Measurements from ENCODE around the gene ZCRB1. TPM values are rescaled to one million over a fixed set of nuclear protein-coding genes. Genes with fewer than 3 reads are reported as not detected.

The ZCRB1 gene
- total and polyA plus RNA-seq, 2 experiments from 2014 or later: 18.1 to 256 TPM

DNA sequence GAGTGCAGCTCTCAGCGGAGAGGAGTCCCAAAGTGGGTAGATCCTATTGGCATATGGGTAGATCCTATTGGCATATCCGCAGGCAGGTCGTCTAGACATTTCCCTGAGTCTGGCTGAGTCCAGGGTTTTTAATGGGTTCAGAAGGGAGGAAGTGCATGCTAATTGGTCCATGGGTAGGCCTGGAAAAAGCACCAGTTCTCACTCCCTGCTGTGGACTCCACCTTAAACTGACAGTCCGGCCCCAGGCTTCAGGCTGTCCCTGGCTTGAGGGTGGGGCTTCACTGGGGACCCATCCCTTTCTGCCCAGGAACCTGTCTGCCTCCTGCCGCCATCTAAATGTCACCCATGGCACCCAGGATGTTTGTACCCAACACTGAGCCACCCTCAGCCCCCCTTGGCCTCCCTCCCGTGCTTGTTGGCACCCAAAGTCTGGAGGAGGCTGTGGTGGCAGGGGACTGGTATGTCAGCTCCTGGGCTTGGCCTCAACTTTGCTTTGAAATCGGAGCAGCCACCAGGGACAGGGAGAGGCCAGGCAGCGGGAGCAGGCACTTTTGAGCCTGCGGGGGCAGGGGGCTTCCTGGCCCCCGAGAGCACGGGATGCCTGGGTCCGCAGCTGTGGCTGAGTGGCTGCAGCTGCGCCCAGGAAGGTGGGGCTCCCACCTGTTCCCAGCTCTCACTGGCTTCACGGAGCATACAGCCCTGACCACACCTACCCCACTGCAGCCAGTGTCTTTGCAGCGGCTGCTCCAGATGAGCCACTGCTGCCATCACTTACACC is 58.3 kb downstream of the ZCRB1 start:
- H3K4me3 Mint-ChIP-seq: no peak overlapping the region
- Histone ChIP-seq H2AFZ (no peak overlapping the region), H3K9me2 (ENCODE audit: insufficient read depth) (no peaks in the 10 kb centered on the region), H3K4me3 (no peak overlapping the region), H3F3A (replicated peaks; ENCODE audit: low read depth) (no peaks in the 10 kb centered on the region), H3K4me2 (no peak overlapping the region), H3K27me3 (ENCODE audit: insufficient read depth) (no peaks in the 10 kb centered on the region), H3K27ac (ENCODE audit: low read depth) (no peak overlapping the region), H3K79me2 (replicated peaks; ENCODE audit: insufficient read depth) (no peaks in the 10 kb centered on the region), H4K20me1 (replicated peaks; ENCODE audit: insufficient read depth) (peaks cover 4% of the 10 kb centered on the region; the same call in 1 of the 2 replicates), H3K36me3 (ENCODE audit: insufficient read depth) (no peaks in the 10 kb centered on the region), H3K4me1 (ENCODE audit: insufficient read depth) (no peaks in the 10 kb centered on the region)
- TF ChIP-seq, protein P1, sequence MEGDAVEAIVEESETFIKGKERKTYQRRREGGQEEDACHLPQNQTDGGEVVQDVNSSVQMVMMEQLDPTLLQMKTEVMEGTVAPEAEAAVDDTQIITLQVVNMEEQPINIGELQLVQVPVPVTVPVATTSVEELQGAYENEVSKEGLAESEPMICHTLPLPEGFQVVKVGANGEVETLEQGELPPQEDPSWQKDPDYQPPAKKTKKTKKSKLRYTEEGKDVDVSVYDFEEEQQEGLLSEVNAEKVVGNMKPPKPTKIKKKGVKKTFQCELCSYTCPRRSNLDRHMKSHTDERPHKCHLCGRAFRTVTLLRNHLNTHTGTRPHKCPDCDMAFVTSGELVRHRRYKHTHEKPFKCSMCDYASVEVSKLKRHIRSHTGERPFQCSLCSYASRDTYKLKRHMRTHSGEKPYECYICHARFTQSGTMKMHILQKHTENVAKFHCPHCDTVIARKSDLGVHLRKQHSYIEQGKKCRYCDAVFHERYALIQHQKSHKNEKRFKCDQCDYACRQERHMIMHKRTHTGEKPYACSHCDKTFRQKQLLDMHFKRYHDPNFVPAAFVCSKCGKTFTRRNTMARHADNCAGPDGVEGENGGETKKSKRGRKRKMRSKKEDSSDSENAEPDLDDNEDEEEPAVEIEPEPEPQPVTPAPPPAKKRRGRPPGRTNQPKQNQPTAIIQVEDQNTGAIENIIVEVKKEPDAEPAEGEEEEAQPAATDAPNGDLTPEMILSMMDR (conservative IDR thresholded peaks at IDR 0.05; ENCODE audit: low read depth in 2 of 2): no peak
- TF ChIP-seq POLR2AphosphoS5 (IDR thresholded peaks at IDR 0.05; ENCODE audit: low read depth): no peak
- no peak for TF ChIP-seq ZNF114 (CRISPR knock-in tag; IDR thresholded peaks at IDR 0.05)
- TF ChIP-seq, protein P2, sequence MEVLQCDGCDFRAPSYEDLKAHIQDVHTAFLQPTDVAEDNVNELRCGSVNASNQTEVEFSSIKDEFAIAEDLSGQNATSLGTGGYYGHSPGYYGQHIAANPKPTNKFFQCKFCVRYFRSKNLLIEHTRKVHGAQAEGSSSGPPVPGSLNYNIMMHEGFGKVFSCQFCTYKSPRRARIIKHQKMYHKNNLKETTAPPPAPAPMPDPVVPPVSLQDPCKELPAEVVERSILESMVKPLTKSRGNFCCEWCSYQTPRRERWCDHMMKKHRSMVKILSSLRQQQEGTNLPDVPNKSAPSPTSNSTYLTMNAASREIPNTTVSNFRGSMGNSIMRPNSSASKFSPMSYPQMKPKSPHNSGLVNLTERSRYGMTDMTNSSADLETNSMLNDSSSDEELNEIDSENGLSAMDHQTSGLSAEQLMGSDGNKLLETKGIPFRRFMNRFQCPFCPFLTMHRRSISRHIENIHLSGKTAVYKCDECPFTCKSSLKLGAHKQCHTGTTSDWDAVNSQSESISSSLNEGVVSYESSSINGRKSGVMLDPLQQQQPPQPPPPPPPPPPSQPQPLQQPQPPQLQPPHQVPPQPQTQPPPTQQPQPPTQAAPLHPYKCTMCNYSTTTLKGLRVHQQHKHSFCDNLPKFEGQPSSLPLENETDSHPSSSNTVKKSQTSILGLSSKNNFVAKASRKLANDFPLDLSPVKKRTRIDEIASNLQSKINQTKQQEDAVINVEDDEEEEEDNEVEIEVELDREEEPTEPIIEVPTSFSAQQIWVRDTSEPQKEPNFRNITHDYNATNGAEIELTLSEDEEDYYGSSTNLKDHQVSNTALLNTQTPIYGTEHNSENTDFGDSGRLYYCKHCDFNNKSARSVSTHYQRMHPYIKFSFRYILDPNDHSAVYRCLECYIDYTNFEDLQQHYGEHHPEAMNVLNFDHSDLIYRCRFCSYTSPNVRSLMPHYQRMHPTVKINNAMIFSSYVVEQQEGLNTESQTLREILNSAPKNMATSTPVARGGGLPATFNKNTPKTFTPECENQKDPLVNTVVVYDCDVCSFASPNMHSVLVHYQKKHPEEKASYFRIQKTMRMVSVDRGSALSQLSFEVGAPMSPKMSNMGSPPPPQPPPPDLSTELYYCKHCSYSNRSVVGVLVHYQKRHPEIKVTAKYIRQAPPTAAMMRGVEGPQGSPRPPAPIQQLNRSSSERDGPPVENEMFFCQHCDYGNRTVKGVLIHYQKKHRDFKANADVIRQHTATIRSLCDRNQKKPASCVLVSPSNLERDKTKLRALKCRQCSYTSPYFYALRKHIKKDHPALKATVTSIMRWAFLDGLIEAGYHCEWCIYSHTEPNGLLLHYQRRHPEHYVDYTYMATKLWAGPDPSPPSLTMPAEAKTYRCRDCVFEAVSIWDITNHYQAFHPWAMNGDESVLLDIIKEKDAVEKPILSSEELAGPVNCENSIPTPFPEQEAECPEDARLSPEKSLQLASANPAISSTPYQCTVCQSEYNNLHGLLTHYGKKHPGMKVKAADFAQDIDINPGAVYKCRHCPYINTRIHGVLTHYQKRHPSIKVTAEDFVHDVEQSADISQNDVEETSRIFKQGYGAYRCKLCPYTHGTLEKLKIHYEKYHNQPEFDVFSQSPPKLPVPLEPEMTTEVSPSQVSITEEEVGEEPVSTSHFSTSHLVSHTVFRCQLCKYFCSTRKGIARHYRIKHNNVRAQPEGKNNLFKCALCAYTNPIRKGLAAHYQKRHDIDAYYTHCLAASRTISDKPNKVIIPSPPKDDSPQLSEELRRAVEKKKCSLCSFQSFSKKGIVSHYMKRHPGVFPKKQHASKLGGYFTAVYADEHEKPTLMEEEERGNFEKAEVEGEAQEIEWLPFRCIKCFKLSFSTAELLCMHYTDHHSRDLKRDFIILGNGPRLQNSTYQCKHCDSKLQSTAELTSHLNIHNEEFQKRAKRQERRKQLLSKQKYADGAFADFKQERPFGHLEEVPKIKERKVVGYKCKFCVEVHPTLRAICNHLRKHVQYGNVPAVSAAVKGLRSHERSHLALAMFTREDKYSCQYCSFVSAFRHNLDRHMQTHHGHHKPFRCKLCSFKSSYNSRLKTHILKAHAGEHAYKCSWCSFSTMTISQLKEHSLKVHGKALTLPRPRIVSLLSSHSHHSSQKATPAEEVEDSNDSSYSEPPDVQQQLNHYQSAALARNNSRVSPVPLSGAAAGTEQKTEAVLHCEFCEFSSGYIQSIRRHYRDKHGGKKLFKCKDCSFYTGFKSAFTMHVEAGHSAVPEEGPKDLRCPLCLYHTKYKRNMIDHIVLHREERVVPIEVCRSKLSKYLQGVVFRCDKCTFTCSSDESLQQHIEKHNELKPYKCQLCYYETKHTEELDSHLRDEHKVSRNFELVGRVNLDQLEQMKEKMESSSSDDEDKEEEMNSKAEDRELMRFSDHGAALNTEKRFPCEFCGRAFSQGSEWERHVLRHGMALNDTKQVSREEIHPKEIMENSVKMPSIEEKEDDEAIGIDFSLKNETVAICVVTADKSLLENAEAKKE (CRISPR knock-in tag; IDR thresholded peaks at IDR 0.05): no peak
- no peak for TF ChIP-seq CREB1 (CRISPR knock-in tag; IDR thresholded peaks at IDR 0.05; ENCODE audit: low read depth)
- TF ChIP-seq, protein P3, sequence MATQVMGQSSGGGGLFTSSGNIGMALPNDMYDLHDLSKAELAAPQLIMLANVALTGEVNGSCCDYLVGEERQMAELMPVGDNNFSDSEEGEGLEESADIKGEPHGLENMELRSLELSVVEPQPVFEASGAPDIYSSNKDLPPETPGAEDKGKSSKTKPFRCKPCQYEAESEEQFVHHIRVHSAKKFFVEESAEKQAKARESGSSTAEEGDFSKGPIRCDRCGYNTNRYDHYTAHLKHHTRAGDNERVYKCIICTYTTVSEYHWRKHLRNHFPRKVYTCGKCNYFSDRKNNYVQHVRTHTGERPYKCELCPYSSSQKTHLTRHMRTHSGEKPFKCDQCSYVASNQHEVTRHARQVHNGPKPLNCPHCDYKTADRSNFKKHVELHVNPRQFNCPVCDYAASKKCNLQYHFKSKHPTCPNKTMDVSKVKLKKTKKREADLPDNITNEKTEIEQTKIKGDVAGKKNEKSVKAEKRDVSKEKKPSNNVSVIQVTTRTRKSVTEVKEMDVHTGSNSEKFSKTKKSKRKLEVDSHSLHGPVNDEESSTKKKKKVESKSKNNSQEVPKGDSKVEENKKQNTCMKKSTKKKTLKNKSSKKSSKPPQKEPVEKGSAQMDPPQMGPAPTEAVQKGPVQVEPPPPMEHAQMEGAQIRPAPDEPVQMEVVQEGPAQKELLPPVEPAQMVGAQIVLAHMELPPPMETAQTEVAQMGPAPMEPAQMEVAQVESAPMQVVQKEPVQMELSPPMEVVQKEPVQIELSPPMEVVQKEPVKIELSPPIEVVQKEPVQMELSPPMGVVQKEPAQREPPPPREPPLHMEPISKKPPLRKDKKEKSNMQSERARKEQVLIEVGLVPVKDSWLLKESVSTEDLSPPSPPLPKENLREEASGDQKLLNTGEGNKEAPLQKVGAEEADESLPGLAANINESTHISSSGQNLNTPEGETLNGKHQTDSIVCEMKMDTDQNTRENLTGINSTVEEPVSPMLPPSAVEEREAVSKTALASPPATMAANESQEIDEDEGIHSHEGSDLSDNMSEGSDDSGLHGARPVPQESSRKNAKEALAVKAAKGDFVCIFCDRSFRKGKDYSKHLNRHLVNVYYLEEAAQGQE (IDR thresholded peaks at IDR 0.05; ENCODE audit: unreplicated experiment): no peak
- no peak for TF ChIP-seq EZH2 (IDR thresholded peaks at IDR 0.05; ENCODE audit: low read depth, unreplicated experiment)
- TF ChIP-seq STAT1 (IDR thresholded peaks at IDR 0.05; ENCODE audit: unreplicated experiment): no peak
- H3K27me3 Mint-ChIP-seq (ENCODE audit: insufficient read depth, low read depth, poor library complexity): peaks cover 3% of the 10 kb centered on the region
- ATAC-seq (no peak), DNase-seq (ENCODE audit: low spot score) (no peak)
- H3K27ac Mint-ChIP-seq: no peak overlapping the region
- H3K4me1 Mint-ChIP-seq: no peaks in the 10 kb centered on the region
- no peaks in the 10 kb centered on the region; the same call in 2 of the 3 replicates for H3K36me3 Mint-ChIP-seq (ENCODE audit: low read depth)
- peaks cover 8% of the 10 kb centered on the region for H3K9me3 Mint-ChIP-seq
